HG03039 (cell line): ENCODE results near the gene CEP170.
"Not testable (repeated sequence)": the region's sequence is repeated elsewhere in the genome, so short reads cannot be mapped to it uniquely, and the experiment has no call there.

Experiments used
- ATAC-seq: cut with Tn5 transposase; IDR thresholded peaks from one replicate; pipeline ENCODE4 v1.9.1; 2021; ENCODE audit warnings: mild to moderate bottlenecking, moderate library complexity; ENCODE audit not compliant: unreplicated experiment

Gene CEP170

GRCh38 chr1:243236604-243237252 is 18.4 kb downstream of the CEP170 start:
- no peak for ATAC-seq

- no peak for ATAC-seq
Observed at GRCh38 chr1:243234978-243235647, 20.0 kb downstream of the CEP170 start.

GRCh38 chr1:243233908-243234307 is 21.2 kb downstream of the CEP170 start:
- ATAC-seq: no peak

- no peak for ATAC-seq
Observed at GRCh38 chr1:243230914-243231313, 24.2 kb downstream of the CEP170 start.

- ATAC-seq: no peak
Observed at GRCh38 chr1:243229526-243229925, 25.6 kb downstream of the CEP170 start.

GRCh38 chr1:243227622-243228021 is 27.5 kb downstream of the CEP170 start:
- no peak for ATAC-seq

- no peak for ATAC-seq
Observed at GRCh38 chr1:243218059-243218458, 37.0 kb downstream of the CEP170 start.

GRCh38 chr1:243217349-243217748 is 37.7 kb downstream of the CEP170 start:
- ATAC-seq: no peak

GRCh38 chr1:243216741-243217140 is 38.3 kb downstream of the CEP170 start:
- no peak for ATAC-seq

GRCh38 chr1:243215276-243215875 is 39.7 kb downstream of the CEP170 start:
- ATAC-seq: not testable (repeated sequence)

- no peak for ATAC-seq
Observed at GRCh38 chr1:243213045-243213787, 41.9 kb downstream of the CEP170 start.

GRCh38 chr1:243211984-243212383 is 43.1 kb downstream of the CEP170 start:
- not testable (repeated sequence) for ATAC-seq

GRCh38 chr1:243205026-243205501 is 50.0 kb downstream of the CEP170 start:
- ATAC-seq: not testable (repeated sequence)

GRCh38 chr1:243204336-243204735 is 50.7 kb downstream of the CEP170 start:
- ATAC-seq: not testable (repeated sequence)

GRCh38 chr1:243203196-243203595 is 51.9 kb downstream of the CEP170 start:
- not testable (repeated sequence) for ATAC-seq

GRCh38 chr1:243201316-243201715 is 53.8 kb downstream of the CEP170 start:
- not testable (repeated sequence) for ATAC-seq

GRCh38 chr1:243197524-243197923 is 57.6 kb downstream of the CEP170 start:
- not testable (repeated sequence) for ATAC-seq

- ATAC-seq: not testable (repeated sequence)
Observed at GRCh38 chr1:243193330-243193729, 61.8 kb downstream of the CEP170 start.

GRCh38 chr1:243186201-243186995 is 68.7 kb downstream of the CEP170 start:
- ATAC-seq: not testable (repeated sequence)

- ATAC-seq: not testable (repeated sequence)
Observed at GRCh38 chr1:243184787-243185186, 70.3 kb downstream of the CEP170 start.
